ENCODE data around the gene TEX19. TPM values are rescaled to one million over a fixed set of nuclear protein-coding genes. Genes with fewer than 3 reads are reported as not detected.
A peak's percentile ranks its signal among the peaks of the same experiment; 100 is the strongest.

The TEX19 gene
- total and polyA plus RNA-seq, 10 of the 15 experiments (the other 5 are each of a cell fraction or from before 2014, with no cell fraction given) = 0.03 to 0.32 (median 0.13) TPM; not detected in 3

- no peak overlapping the region for H3K27ac ChIP-seq (ENCODE audit: control insufficient read depth, insufficient read depth)
- no peaks in the 10 kb centered on the region; the same call in 1 of the 3 replicates for H3K9me3 ChIP-seq (replicated peaks; ENCODE audit: control insufficient read depth, insufficient read depth, low read length)
- peak overlapping the region; percentile 69 for H2AFZ ChIP-seq (ENCODE audit: control insufficient read depth, low read depth, low read length)
- DNase-seq (ENCODE audit: low read depth, low spot score) (no peak), ATAC-seq (peak; percentile 88), FAIRE-seq (no peak)
- ChIA-PET POLR2A (interaction anchor here (0.9 to 1.0 kb wide), 4 partner anchors 20 to 112 kb away, joined by 3 to 5 read pairs (median 4); no protein-coding TSS in a partner anchor), SMC1A (ENCODE audit: uncharacterized antibody, unreplicated experiment) (interaction anchor here (0.6 to 4.1 kb wide), 9 partner anchors 12 to 291 kb away, joined by 3 to 42 read pairs (median 5); no protein-coding TSS in a partner anchor), CTCF (interaction anchor here (0.6 to 6.2 kb wide), 17 partner anchors 10 to 191 kb away, joined by 3 to 94 read pairs (median 3); no protein-coding TSS in a partner anchor), RAD21 (ENCODE audit: unreplicated experiment) (interaction anchor here (0.6 to 6.5 kb wide), 7 partner anchors 20 to 826 kb away, joined by 3 to 77 read pairs (median 7); no protein-coding TSS in a partner anchor)
- in situ Hi-C loops (cut with MboI) (no loop called here), intact Hi-C loops (cut with micrococcal nuclease; ENCODE audit: unreplicated experiment) (loop anchor here (1.0 kb wide), 2 partner anchors 19 to 77 kb away; no protein-coding TSS in a partner anchor)
- no peaks in the 10 kb centered on the region; the same call in 1 of the 2 replicates for H3K4me1 ChIP-seq (ENCODE audit: control insufficient read depth, insufficient read depth, low read length)
- H3K79me2 ChIP-seq (ENCODE audit: control insufficient read depth, insufficient read depth, low read length) = no peaks in the 10 kb centered on the region
- H3K4me3 ChIP-seq = peak overlapping the region; percentile 41; the same call in 1 of the 2 replicates
- no peaks in the 10 kb centered on the region for H3K36me3 ChIP-seq (ENCODE audit: control insufficient read depth in 2 of 2, insufficient read depth in 2 of 2, low read length in 1 of 2)
- peak overlapping the region; percentile 71 for H3K4me2 ChIP-seq (ENCODE audit: control insufficient read depth, insufficient read depth)
- H3K9ac ChIP-seq (ENCODE audit: control insufficient read depth, insufficient read depth, low read length) = no peak overlapping the region
- BruUV-seq (replicated peaks) = no TSS peak
- WGBS (ENCODE audit: insufficient coverage, insufficient replicate concordance, low lambda C conversion rate, missing lambda C conversion rate) = 31% methylated on average over 64 of the region's 65 CpGs
- no peaks in the 10 kb centered on the region for H4K20me1 ChIP-seq (ENCODE audit: control insufficient read depth, insufficient read depth)
- H3K27me3 ChIP-seq (replicated peaks in 1 of 2; ENCODE audit: control insufficient read depth in 2 of 2, insufficient read depth in 2 of 2, low read length in 1 of 2) = no peaks in the 10 kb centered on the region; a peak in 1 of 4 replicates
- peak; percentile 88; the same call in 1 of the 2 replicates for TF ChIP-seq SMARCA5 (IDR thresholded peaks at IDR 0.05)
- TF ChIP-seq NKRF (conservative IDR thresholded peaks at IDR 0.05) = 0 out of 2 replicates have a peak, but pooled peaks have one; percentile 45
- TF ChIP-seq CTCF (IDR thresholded peaks at IDR 0.05 in 2 of 3, conservative IDR thresholded peaks at IDR 0.05 in 1 of 3; ENCODE audit: control insufficient read depth in 2 of 3, extremely low read depth in 1 of 3, insufficient read depth in 1 of 3, low read depth in 3 of 3, low read length in 3 of 3) = peak; percentile 66 to 78 (median 77)
- TF ChIP-seq GATAD2B (conservative IDR thresholded peaks at IDR 0.05; ENCODE audit: low read depth) = peak; percentile 92; the same call in 1 of the 2 replicates
- TF ChIP-seq TCF7 (IDR thresholded peaks at IDR 0.05; ENCODE audit: borderline replicate concordance) = peak; percentile 56; the same call in 1 of the 2 replicates
- peak; percentile 77 for TF ChIP-seq SMC3 (IDR thresholded peaks at IDR 0.05; ENCODE audit: borderline replicate concordance, low read length)
- peak; percentile 56; the same call in 1 of the 2 replicates for TF ChIP-seq YY1 (IDR thresholded peaks at IDR 0.05; ENCODE audit: low read depth, low read length)
- peak; percentile 78 for TF ChIP-seq LARP7 (IDR thresholded peaks at IDR 0.05)
- TF ChIP-seq HCFC1 (IDR thresholded peaks at IDR 0.05; ENCODE audit: low read length) = no peak
- no peak for TF ChIP-seq SRF (IDR thresholded peaks at IDR 0.05; ENCODE audit: low read depth in 2 of 2, low read length in 2 of 2)
- TF ChIP-seq RAD21 (IDR thresholded peaks at IDR 0.05; ENCODE audit: insufficient read depth, low read depth, low read length) = peak; percentile 66
- no peak for TF ChIP-seq CUX1 (IDR thresholded peaks at IDR 0.05; ENCODE audit: insufficient replicate concordance, low read depth, low read length)
Measured at GRCh38 chr17:82320956-82321927, 37.8 kb upstream of the TEX19 start.
